ENCODE measurements around the gene GRM3.

- TF ChIP-seq CTCF (IDR thresholded peaks at IDR 0.05) (no peak), POLR2A (IDR thresholded peaks at IDR 0.05) (no peak)
Observed at GRCh38 chr7:86898171-86898570, 254.5 kb downstream of the GRM3 start.

Data from thyroid gland (tissue), 4 donors.